Measurements from ENCODE around the gene GFPT2.

The GFPT2 gene

GRCh38 chr5:180379355-180380070, 26.4 kb upstream of the GFPT2 start:
- H3K27ac ChIP-seq, result no peak overlapping the region
- no peak for DNase-seq (ENCODE audit: low read depth, low spot score)

- no peak overlapping the region for H3K27ac ChIP-seq
Measured at GRCh38 chr5:180378438-180379344, 25.6 kb upstream of the GFPT2 start.

GRCh38 chr5:180377556-180378197, 24.5 kb upstream of the GFPT2 start:
- H3K27ac ChIP-seq, result no peak overlapping the region
- DNase-seq (ENCODE audit: low read depth, low spot score), result no peak

More at GRCh38 chr5:180378438-180379344, 25.6 kb upstream of the GFPT2 start:
- no peak for DNase-seq (ENCODE audit: low read depth, low spot score)

GRCh38 chr5:180376511-180376910, 23.4 kb upstream of the GFPT2 start:
- H3K27ac ChIP-seq, result no peak overlapping the region
- DNase-seq (ENCODE audit: low read depth, low spot score), result no peak

GRCh38 chr5:180375955-180376354, 22.8 kb upstream of the GFPT2 start:
- DNase-seq (ENCODE audit: low read depth, low spot score), result no peak
- H3K27ac ChIP-seq, result no peak overlapping the region

GRCh38 chr5:180375291-180375690, 22.2 kb upstream of the GFPT2 start:
- H3K27ac ChIP-seq, result no peak overlapping the region
- no peak for DNase-seq (ENCODE audit: low read depth, low spot score)

GRCh38 chr5:180373870-180374269, 20.7 kb upstream of the GFPT2 start:
- no peak for DNase-seq (ENCODE audit: low read depth, low spot score)
- no peak overlapping the region for H3K27ac ChIP-seq

GRCh38 chr5:180373454-180373853, 20.3 kb upstream of the GFPT2 start:
- H3K27ac ChIP-seq, result no peak overlapping the region
- DNase-seq (ENCODE audit: low read depth, low spot score), result no peak

- no peak for DNase-seq (ENCODE audit: low read depth, low spot score)
- no peak overlapping the region for H3K27ac ChIP-seq
Measured at GRCh38 chr5:180371949-180372348, 18.8 kb upstream of the GFPT2 start.

GRCh38 chr5:180370861-180371641, 17.9 kb upstream of the GFPT2 start:
- no peak overlapping the region for H3K27ac ChIP-seq
- no peak for DNase-seq (ENCODE audit: low read depth, low spot score)

GRCh38 chr5:180367991-180368390, 14.9 kb upstream of the GFPT2 start:
- no peak overlapping the region for H3K27ac ChIP-seq
- DNase-seq (ENCODE audit: low read depth, low spot score), result no peak

GRCh38 chr5:180367300-180367699, 14.2 kb upstream of the GFPT2 start:
- no peak overlapping the region for H3K27ac ChIP-seq
- DNase-seq (ENCODE audit: low read depth, low spot score), result no peak

GRCh38 chr5:180366326-180366725, 13.2 kb upstream of the GFPT2 start:
- DNase-seq (ENCODE audit: low read depth, low spot score), result no peak
- H3K27ac ChIP-seq, result no peak overlapping the region

GRCh38 chr5:180365829-180366228, 12.7 kb upstream of the GFPT2 start:
- H3K27ac ChIP-seq, result no peak overlapping the region
- DNase-seq (ENCODE audit: low read depth, low spot score), result no peak

GRCh38 chr5:180364306-180364856, 11.2 kb upstream of the GFPT2 start:
- H3K27ac ChIP-seq, result no peak overlapping the region
- no peak for DNase-seq (ENCODE audit: low read depth, low spot score)

GRCh38 chr5:180360078-180360957, 7.2 kb upstream of the GFPT2 start:
- no peak overlapping the region for H3K27ac ChIP-seq
- DNase-seq (ENCODE audit: low read depth, low spot score), result no peak

GRCh38 chr5:180358694-180359093, 5.6 kb upstream of the GFPT2 start:
- no peak for DNase-seq (ENCODE audit: low read depth, low spot score)
- H3K27ac ChIP-seq, result no peak overlapping the region

- H3K27ac ChIP-seq, result no peak overlapping the region
- DNase-seq (ENCODE audit: low read depth, low spot score), result no peak
Measured at GRCh38 chr5:180358179-180358578, 5.0 kb upstream of the GFPT2 start.

- no peak overlapping the region for H3K27ac ChIP-seq
- no peak for DNase-seq (ENCODE audit: low read depth, low spot score)
Measured at GRCh38 chr5:180354966-180355365, 1.8 kb upstream of the GFPT2 start.

All from epithelial cell of prostate (primary cell).